Stomach (tissue), 4 donors: ENCODE results near the gene JMJD7.
A peak's percentile ranks its signal among the peaks of the same experiment; 100 is the strongest.

Experiments used
- EP300 ChIP-seq: sonication (generic); formaldehyde crosslinking; IDR thresholded peaks from one replicate; pipeline ENCODE4 v1.6.1; 2017; ENCODE audit warnings: antibody characterized with exemption
- POLR2A ChIP-seq, 4 donors: fragments of 450-650 bp; IDR thresholded peaks; one replicate each; pipeline ENCODE4 v1.6.1; 2016; ENCODE audit warnings: antibody characterized with exemption in 4 of 4, control low read depth in 2 of 4, mild to moderate bottlenecking in 1 of 4, moderate library complexity in 1 of 4
- POLR2AphosphoS5 ChIP-seq, 3 donors: sonication (generic); formaldehyde crosslinking; IDR thresholded peaks; one replicate each; pipeline ENCODE4 v1.6.1; 2016; ENCODE audit warnings: antibody characterized with exemption in 3 of 3
- TF ChIP-seq, protein P1 (sequence below), 7 experiments: fragments of 450-650 bp in 4 of 7; fragments of 200-600 bp in 3 of 7; sonication (generic) in 3 of 7; IDR thresholded peaks; one replicate each; pipeline ENCODE4 v1.5.1; 2016 to 2019; ENCODE audit warnings: antibody characterized with exemption in 7 of 7, control low read depth in 2 of 7, mild to moderate bottlenecking in 1 of 7

DNA sequence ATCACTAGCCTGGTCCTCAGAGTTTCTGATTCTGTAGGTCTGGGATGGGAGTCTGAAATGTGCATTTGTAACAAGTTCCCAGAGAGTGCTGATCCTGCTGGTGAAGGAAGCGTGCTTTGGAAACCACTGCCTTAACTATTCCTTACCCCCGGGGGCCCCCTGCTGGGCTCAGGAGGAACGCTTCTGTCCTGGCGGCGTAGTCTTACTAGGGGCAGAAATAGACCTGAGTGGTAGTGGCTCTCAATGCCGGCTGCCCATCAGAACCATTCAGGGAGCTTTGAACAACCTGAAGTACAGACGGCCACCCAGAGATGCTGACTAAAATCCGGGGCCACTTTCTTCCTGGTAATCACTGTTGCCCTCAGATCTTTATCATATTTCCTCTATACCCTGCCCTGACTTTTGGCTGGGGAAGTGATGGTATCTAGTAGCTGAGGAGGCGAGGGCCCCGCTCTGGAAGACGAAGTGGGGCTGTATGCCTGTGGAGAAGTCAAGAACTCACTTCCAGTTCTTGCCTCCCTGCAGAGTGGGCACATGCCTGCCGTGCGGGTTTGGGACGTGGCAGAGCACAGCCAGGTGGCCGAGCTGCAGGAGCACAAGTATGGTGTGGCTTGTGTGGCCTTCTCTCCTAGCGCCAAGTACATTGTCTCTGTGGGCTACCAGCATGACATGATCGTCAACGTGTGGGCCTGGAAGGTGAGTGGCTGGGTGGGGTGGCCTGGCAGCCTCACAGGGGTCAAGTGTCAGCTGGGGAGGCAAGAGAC, 16.3 kb upstream of the JMJD7 start:
- TF ChIP-seq, protein P1, sequence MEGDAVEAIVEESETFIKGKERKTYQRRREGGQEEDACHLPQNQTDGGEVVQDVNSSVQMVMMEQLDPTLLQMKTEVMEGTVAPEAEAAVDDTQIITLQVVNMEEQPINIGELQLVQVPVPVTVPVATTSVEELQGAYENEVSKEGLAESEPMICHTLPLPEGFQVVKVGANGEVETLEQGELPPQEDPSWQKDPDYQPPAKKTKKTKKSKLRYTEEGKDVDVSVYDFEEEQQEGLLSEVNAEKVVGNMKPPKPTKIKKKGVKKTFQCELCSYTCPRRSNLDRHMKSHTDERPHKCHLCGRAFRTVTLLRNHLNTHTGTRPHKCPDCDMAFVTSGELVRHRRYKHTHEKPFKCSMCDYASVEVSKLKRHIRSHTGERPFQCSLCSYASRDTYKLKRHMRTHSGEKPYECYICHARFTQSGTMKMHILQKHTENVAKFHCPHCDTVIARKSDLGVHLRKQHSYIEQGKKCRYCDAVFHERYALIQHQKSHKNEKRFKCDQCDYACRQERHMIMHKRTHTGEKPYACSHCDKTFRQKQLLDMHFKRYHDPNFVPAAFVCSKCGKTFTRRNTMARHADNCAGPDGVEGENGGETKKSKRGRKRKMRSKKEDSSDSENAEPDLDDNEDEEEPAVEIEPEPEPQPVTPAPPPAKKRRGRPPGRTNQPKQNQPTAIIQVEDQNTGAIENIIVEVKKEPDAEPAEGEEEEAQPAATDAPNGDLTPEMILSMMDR (IDR thresholded peaks at IDR 0.05), result peak in 5 of 7 experiments; percentile 70 to 90 (median 88)
- TF ChIP-seq POLR2A (IDR thresholded peaks at IDR 0.05) (no peak), EP300 (no peak), POLR2AphosphoS5 (IDR thresholded peaks at IDR 0.05) (peak in 1 of 3 donors; percentile 62)
